GM19468 (cell line): ENCODE results near the gene LCE2C.

Experiments
- ATAC-seq: cut with Tn5 transposase; IDR thresholded peaks from one replicate; pipeline ENCODE4 v1.9.1; 2021; ENCODE audit warnings: mild to moderate bottlenecking, moderate library complexity, moderate number of reproducible peaks; ENCODE audit not compliant: unreplicated experiment; ENCODE audit errors: extremely low read depth

The LCE2C gene

GRCh38 chr1:152707860-152708259 is 32.8 kb downstream of the LCE2C start, which contains the start of gene LCE4A:
Gene LCE4A (plus strand): TSS chr1:152708160. CDS start chr1:152709076, 916 bp downstream.
- ATAC-seq = no peak

- no peak for ATAC-seq
Observed at GRCh38 chr1:152718238-152718637, 43.2 kb downstream of the LCE2C start.

GRCh38 chr1:152725261-152725660 is 50.2 kb downstream of the LCE2C start:
- ATAC-seq = no peak
